Measurements from ENCODE around the gene CCDC90B.

DNA sequence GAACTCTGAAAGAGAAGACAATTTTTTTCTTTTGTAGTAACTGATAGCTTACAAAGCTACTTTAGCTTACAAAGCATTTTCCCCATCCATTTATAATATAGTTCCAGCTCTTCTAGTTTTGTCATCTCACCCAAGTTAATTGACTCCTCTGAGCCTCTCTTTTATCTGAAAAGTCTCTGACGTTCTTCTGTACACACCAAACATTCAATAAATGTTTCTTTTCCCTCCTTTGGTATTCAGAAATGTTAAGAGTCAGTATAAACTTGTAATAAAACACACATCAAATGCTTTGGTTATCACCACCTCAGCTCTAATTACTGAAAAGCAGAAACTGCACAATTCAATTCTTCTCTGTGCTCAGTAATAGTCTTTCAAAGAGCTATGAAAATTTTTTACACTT is 5.9 kb downstream of the CCDC90B start:
- TF ChIP-seq, protein P1, sequence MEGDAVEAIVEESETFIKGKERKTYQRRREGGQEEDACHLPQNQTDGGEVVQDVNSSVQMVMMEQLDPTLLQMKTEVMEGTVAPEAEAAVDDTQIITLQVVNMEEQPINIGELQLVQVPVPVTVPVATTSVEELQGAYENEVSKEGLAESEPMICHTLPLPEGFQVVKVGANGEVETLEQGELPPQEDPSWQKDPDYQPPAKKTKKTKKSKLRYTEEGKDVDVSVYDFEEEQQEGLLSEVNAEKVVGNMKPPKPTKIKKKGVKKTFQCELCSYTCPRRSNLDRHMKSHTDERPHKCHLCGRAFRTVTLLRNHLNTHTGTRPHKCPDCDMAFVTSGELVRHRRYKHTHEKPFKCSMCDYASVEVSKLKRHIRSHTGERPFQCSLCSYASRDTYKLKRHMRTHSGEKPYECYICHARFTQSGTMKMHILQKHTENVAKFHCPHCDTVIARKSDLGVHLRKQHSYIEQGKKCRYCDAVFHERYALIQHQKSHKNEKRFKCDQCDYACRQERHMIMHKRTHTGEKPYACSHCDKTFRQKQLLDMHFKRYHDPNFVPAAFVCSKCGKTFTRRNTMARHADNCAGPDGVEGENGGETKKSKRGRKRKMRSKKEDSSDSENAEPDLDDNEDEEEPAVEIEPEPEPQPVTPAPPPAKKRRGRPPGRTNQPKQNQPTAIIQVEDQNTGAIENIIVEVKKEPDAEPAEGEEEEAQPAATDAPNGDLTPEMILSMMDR (IDR thresholded peaks at IDR 0.05; ENCODE audit: low read depth, low read length): no peak
- no peak for TF ChIP-seq POLR2A (IDR thresholded peaks at IDR 0.05; ENCODE audit: extremely low read depth, insufficient read length)
- TF ChIP-seq, protein P2, sequence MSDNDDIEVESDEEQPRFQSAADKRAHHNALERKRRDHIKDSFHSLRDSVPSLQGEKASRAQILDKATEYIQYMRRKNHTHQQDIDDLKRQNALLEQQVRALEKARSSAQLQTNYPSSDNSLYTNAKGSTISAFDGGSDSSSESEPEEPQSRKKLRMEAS (IDR thresholded peaks at IDR 0.05; ENCODE audit: low read depth, low read length): no peak

Data from NB4 (cell line).